Vagina (tissue), 2 donors: ENCODE results near the gene URB2. TPM values are rescaled to one million over a fixed set of nuclear protein-coding genes. Genes with fewer than 3 reads are reported as not detected.

ENCODE experiments used
- DNase-seq, 2 donors: peaks; one replicate each; pipeline ENCODE4 v3.0.0-alpha.2; 2017; ENCODE audit errors: extremely low spot score in 2 of 2
- H3K27ac ChIP-seq: fragments of 200-600 bp; sonication (generic); one replicate; pipeline ENCODE4 v1.5.1; 2019
- H3K27me3 ChIP-seq: fragments of 200-600 bp; sonication (generic); one replicate; pipeline ENCODE4 v1.5.1; 2019
- H3K36me3 ChIP-seq, 2 donors: fragments of 200-600 bp; sonication (generic); one replicate each; pipeline ENCODE4 v1.5.1; 2017 to 2019
- H3K4me1 ChIP-seq: fragments of 200-600 bp; sonication (generic); one replicate; pipeline ENCODE4 v1.5.1; 2019
- H3K4me3 ChIP-seq, 2 donors: fragments of 200-600 bp; sonication (generic); 1 replicate in 1 of 2; 2 replicates in 1 of 2; pipeline ENCODE4 v1.5.1; 2016 to 2019
- H3K9me3 ChIP-seq: fragments of 200-600 bp; sonication (generic); one replicate; pipeline ENCODE4 v1.5.1; 2019
- POLR2A ChIP-seq, 2 donors: fragments of 450-650 bp; IDR thresholded peaks; one replicate each; pipeline ENCODE4 v1.6.1; 2017; ENCODE audit warnings: antibody characterized with exemption in 2 of 2, mild to moderate bottlenecking in 2 of 2, moderate library complexity in 2 of 2
- POLR2AphosphoS5 ChIP-seq, 2 donors: sonication (generic); formaldehyde crosslinking; IDR thresholded peaks; one replicate each; pipeline ENCODE4 v1.9.0; 2017; ENCODE audit warnings: antibody characterized with exemption in 2 of 2, mild to moderate bottlenecking in 2 of 2, low read depth in 1 of 2; ENCODE audit not compliant: insufficient read depth in 1 of 2
- intact Hi-C: fragments of 100-400 bp; cut with DNase I; formaldehyde crosslinking; loops from one replicate; pipeline ENCODE4 v1.15.1; 2023
- total RNA-seq: library from RNA; depleted of rRNA; stranded (reverse); fragments of >200 nt; gene quantifications from one replicate; pipeline ENCODE4 v1.2.3, GENCODE V29; 2016
- TF ChIP-seq, protein P1 (sequence below), 3 experiments: fragments of 450-650 bp in 2 of 3; fragments of 200-600 bp in 1 of 3; sonication (generic) in 1 of 3; IDR thresholded peaks; one replicate each; pipeline ENCODE4 v1.5.1; 2017 to 2019; ENCODE audit warnings: antibody characterized with exemption in 3 of 3, mild to moderate bottlenecking in 2 of 3, moderate library complexity in 2 of 3

The URB2 gene
- total RNA-seq, 1 donor from 2014 or later, result 9.3 TPM

DNA sequence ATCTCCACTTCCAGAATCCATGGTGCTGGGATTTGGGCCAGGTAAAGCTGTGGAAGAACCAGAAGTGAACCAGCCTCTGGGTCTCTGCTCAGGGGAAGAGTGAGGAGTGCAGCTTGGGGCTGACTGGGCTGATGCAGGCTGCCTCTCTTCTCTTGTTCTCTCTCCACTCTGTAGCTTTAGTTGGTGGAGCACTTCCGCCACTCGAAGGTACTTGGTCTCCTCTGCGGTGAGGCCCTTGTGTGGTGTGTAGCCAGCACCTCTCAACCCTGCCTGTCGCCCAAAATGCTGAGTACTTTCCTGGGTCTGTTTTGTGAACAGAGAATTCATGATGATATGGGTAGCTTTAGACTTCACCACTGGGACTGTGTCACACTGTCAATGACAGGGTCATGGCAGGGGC, 63.2 kb downstream of the URB2 start:
- DNase-seq, result no peak
- H3K4me3 ChIP-seq, result no peak overlapping the region
- no peak for TF ChIP-seq POLR2AphosphoS5 (IDR thresholded peaks at IDR 0.05; ENCODE audit: insufficient read depth in 1 of 2, low read depth in 1 of 2)
- no peak for TF ChIP-seq POLR2A (IDR thresholded peaks at IDR 0.05)
- TF ChIP-seq, protein P1, sequence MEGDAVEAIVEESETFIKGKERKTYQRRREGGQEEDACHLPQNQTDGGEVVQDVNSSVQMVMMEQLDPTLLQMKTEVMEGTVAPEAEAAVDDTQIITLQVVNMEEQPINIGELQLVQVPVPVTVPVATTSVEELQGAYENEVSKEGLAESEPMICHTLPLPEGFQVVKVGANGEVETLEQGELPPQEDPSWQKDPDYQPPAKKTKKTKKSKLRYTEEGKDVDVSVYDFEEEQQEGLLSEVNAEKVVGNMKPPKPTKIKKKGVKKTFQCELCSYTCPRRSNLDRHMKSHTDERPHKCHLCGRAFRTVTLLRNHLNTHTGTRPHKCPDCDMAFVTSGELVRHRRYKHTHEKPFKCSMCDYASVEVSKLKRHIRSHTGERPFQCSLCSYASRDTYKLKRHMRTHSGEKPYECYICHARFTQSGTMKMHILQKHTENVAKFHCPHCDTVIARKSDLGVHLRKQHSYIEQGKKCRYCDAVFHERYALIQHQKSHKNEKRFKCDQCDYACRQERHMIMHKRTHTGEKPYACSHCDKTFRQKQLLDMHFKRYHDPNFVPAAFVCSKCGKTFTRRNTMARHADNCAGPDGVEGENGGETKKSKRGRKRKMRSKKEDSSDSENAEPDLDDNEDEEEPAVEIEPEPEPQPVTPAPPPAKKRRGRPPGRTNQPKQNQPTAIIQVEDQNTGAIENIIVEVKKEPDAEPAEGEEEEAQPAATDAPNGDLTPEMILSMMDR (IDR thresholded peaks at IDR 0.05), result no peak
- H3K27me3 ChIP-seq, result no peaks in the 10 kb centered on the region
- no peak overlapping the region for H3K27ac ChIP-seq
- no peaks in the 10 kb centered on the region for H3K36me3 ChIP-seq
- no peaks in the 10 kb centered on the region for H3K9me3 ChIP-seq
- peaks cover 11% of the 10 kb centered on the region for H3K4me1 ChIP-seq
- intact Hi-C loops, result no loop called here

DNA sequence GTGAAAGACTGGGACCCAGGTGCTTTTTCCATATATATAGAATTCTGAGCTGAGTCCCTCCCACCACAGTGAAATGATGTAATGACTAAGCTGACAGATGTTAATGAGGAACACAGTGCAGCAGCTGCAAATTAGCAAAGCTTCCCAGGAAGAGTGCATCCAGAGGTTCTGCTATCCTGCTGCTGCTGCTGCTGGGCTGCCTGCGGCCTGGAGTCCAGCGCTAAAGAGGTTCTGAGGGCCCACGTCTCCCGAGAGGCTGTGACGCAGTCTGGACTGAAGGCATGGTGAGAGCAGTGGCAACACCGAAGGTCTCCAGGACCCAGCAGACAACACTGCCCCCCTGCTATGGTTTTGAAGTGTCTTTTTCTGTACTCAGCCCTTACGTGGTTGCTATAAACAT, 63.9 kb downstream of the URB2 start:
- no peak overlapping the region for H3K27ac ChIP-seq
- H3K9me3 ChIP-seq, result no peaks in the 10 kb centered on the region
- H3K36me3 ChIP-seq, result no peaks in the 10 kb centered on the region
- no peak for DNase-seq
- no peaks in the 10 kb centered on the region for H3K27me3 ChIP-seq
- no peak overlapping the region for H3K4me3 ChIP-seq
- TF ChIP-seq POLR2A (IDR thresholded peaks at IDR 0.05), result no peak
- TF ChIP-seq, protein P1 (IDR thresholded peaks at IDR 0.05), result no peak
- TF ChIP-seq POLR2AphosphoS5 (IDR thresholded peaks at IDR 0.05; ENCODE audit: insufficient read depth in 1 of 2, low read depth in 1 of 2), result no peak
- intact Hi-C loops, result no loop called here
- peaks cover 11% of the 10 kb centered on the region for H3K4me1 ChIP-seq

DNA sequence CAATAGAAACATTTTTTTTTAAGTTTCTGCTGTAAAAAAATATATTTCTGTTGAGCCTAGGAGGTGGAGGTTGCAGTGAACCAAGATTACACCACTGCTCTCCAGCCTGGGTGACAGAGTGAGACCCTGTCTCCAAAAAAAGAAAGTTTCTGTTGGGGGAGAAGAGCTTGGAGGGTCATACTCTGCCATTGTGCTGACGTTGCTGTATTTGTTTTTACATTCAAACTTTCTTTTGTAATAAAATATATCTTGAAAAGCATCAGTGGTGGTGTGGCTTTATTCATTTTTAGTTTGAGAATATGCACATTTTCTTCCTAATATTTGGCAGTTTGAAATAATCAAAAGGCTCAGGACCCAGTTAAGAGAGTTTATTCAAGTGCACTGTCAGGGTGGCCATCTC, 64.6 kb downstream of the URB2 start:
- no peak for DNase-seq
- H3K4me3 ChIP-seq, result no peak overlapping the region
- TF ChIP-seq, protein P1 (IDR thresholded peaks at IDR 0.05), result no peak
- no peak for TF ChIP-seq POLR2AphosphoS5 (IDR thresholded peaks at IDR 0.05; ENCODE audit: insufficient read depth in 1 of 2, low read depth in 1 of 2)
- no peak for TF ChIP-seq POLR2A (IDR thresholded peaks at IDR 0.05)
- no peaks in the 10 kb centered on the region for H3K9me3 ChIP-seq
- H3K27ac ChIP-seq, result no peak overlapping the region
- H3K27me3 ChIP-seq, result no peaks in the 10 kb centered on the region
- intact Hi-C loops, result no loop called here
- H3K36me3 ChIP-seq, result no peaks in the 10 kb centered on the region
- H3K4me1 ChIP-seq, result peaks cover 11% of the 10 kb centered on the region

DNA sequence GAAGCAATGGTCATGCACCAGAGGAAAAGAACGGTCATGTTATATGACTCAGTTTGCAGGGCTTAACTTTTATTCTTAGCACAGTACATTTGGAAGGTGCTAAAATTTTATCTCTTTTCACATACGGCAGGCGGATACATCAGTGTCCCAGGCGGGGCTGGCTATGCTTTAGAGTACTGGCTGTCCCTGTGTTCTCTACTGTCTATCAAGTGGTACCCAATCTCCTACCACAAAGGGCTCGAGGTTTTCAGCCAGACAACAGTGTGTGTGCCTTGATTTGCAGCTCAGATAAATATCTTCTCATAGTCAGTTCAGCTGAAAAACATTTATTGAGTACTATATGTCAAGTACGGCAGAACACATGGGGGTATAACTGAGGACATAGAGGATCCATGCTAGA, 65.3 kb downstream of the URB2 start:
- TF ChIP-seq, protein P1 (IDR thresholded peaks at IDR 0.05), result no peak
- TF ChIP-seq POLR2A (IDR thresholded peaks at IDR 0.05), result no peak
- no peak for TF ChIP-seq POLR2AphosphoS5 (IDR thresholded peaks at IDR 0.05; ENCODE audit: insufficient read depth in 1 of 2, low read depth in 1 of 2)
- intact Hi-C loops, result no loop called here
- no peak overlapping the region for H3K4me3 ChIP-seq
- no peak overlapping the region for H3K27ac ChIP-seq
- no peaks in the 10 kb centered on the region for H3K36me3 ChIP-seq
- no peaks in the 10 kb centered on the region for H3K9me3 ChIP-seq
- peaks cover 11% of the 10 kb centered on the region for H3K4me1 ChIP-seq
- no peaks in the 10 kb centered on the region for H3K27me3 ChIP-seq
- DNase-seq, result no peak

DNA sequence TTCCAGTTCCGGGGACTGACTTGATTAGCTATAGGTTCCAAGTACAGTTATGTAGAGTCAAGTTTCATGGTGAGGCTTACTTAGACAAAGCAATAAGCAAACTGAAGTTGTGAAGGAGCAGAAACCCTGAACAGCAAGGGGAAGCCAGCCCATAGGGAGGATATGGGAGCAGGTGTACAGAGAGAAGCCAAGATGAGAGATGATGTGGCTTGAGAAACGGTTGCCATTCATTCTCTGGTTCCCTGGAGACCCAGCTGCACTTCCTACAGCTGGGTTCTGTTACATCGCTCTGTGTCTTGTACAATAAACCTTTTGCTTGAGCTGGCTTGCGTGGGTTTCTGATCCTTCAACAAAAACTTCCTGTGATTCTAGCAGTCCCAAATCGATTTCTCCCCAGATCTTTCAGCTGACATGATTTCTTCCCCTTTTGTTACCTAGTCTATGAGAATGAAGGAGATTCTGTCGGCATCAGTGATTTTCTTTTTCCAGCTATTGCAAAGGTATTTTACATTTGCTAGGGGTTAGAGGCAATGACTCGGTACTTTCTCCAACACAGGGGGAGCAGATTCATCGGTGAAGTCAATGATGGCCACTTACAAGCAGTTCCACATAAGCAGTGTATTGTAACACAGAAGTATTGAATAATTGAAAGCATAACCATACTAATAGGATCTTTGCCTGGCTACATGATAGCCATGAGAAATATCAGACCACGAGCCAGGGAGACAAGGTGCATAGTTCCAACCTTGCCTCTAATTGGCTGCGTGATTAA, 67.3 kb downstream of the URB2 start:
- Histone ChIP-seq H3K4me3 (no peak overlapping the region), H3K27ac (peak overlapping the region; percentile 38), H3K27me3 (no peaks in the 10 kb centered on the region), H3K4me1 (peaks cover 11% of the 10 kb centered on the region), H3K9me3 (no peaks in the 10 kb centered on the region), H3K36me3 (no peaks in the 10 kb centered on the region)
- intact Hi-C loops, result no loop called here
- TF ChIP-seq POLR2A (IDR thresholded peaks at IDR 0.05), result no peak
- no peak for TF ChIP-seq POLR2AphosphoS5 (IDR thresholded peaks at IDR 0.05; ENCODE audit: insufficient read depth in 1 of 2, low read depth in 1 of 2)
- TF ChIP-seq, protein P1 (IDR thresholded peaks at IDR 0.05), result no peak
- no peak for DNase-seq
